HepG2 (cell line): ENCODE results near the gene RMND5A. TPM values are rescaled to one million over a fixed set of nuclear protein-coding genes. Genes with fewer than 3 reads are reported as not detected.

Experiments
- ARHGAP35 ChIP-seq: sonication (generic); formaldehyde crosslinking; IDR thresholded peaks from 2 replicates; pipeline ENCODE4 v1.9.0; 2022; ENCODE audit warnings: mild to moderate bottlenecking, inconsistent platforms, moderate library complexity, missing genetic modification reagents, borderline replicate concordance
- BHLHE40 ChIP-seq: IDR thresholded peaks from 2 replicates; pipeline ENCODE4 v1.6.1; 2011; ENCODE audit warnings: low read length, improper control_type of control experiment
- E2F1 ChIP-seq: sonication (generic); formaldehyde crosslinking; IDR thresholded peaks from 2 replicates; pipeline ENCODE4 v1.5.0; 2020; ENCODE audit warnings: missing genetic modification reagents
- E2F5 ChIP-seq: sonication (generic); formaldehyde crosslinking; conservative IDR thresholded peaks from 2 replicates; pipeline ENCODE4 v1.4.0; 2020; ENCODE audit warnings: missing genetic modification reagents
- ETV6 ChIP-seq: sonication (generic); formaldehyde crosslinking; conservative IDR thresholded peaks from 2 replicates; pipeline ENCODE4 v1.4.0; 2020; ENCODE audit warnings: missing genetic modification reagents
- FOXO1 ChIP-seq: sonication (generic); formaldehyde crosslinking; IDR thresholded peaks from 2 replicates; pipeline ENCODE4 v1.4.0; 2020; ENCODE audit warnings: missing genetic modification reagents
- GATAD1 ChIP-seq: IDR thresholded peaks from 2 replicates; pipeline ENCODE4 v1.6.1; 2016; ENCODE audit warnings: missing genetic modification reagents, missing compliant biosample characterization
- KDM3A ChIP-seq: IDR thresholded peaks from 2 replicates; pipeline ENCODE4 v1.6.1; 2018; ENCODE audit warnings: low read depth, missing compliant biosample characterization
- MYC ChIP-seq: sonication (generic); formaldehyde crosslinking; IDR thresholded peaks from 2 replicates; pipeline ENCODE4 v1.9.0; 2021; ENCODE audit warnings: missing genetic modification reagents, borderline replicate concordance
- NFYB ChIP-seq: sonication (generic); formaldehyde crosslinking; IDR thresholded peaks from 2 replicates; pipeline ENCODE4 v1.4.0; 2020; ENCODE audit warnings: missing genetic modification reagents
- PHF8 ChIP-seq: sonication (generic); formaldehyde crosslinking; IDR thresholded peaks from 2 replicates; pipeline ENCODE4 v1.5.0; 2020; ENCODE audit warnings: missing genetic modification reagents
- POLR2AphosphoS5 ChIP-seq: IDR thresholded peaks from 2 replicates; pipeline ENCODE4 v1.6.1; 2012; ENCODE audit warnings: low read depth, low read length
- RFX5 ChIP-seq: IDR thresholded peaks from 2 replicates; pipeline ENCODE4 v1.6.1; 2011; ENCODE audit warnings: low read depth, low read length, improper control_type of control experiment
- SP5 ChIP-seq: IDR thresholded peaks from 2 replicates; pipeline ENCODE4 v1.6.1; 2016; ENCODE audit warnings: low read depth, borderline replicate concordance
- TFE3 ChIP-seq: IDR thresholded peaks from 2 replicates; pipeline ENCODE4 v1.6.1; 2016
- ZBTB10 ChIP-seq: sonication (generic); formaldehyde crosslinking; IDR thresholded peaks from 2 replicates; pipeline ENCODE4 v1.4.0; 2020; ENCODE audit warnings: missing genetic modification reagents, borderline replicate concordance
- ZFP91 ChIP-seq: sonication (generic); formaldehyde crosslinking; IDR thresholded peaks from 2 replicates; pipeline ENCODE4 v1.9.0; 2022; ENCODE audit warnings: missing genetic modification reagents, mild to moderate bottlenecking, borderline replicate concordance
- ZNF501 ChIP-seq: sonication (generic); formaldehyde crosslinking; IDR thresholded peaks from 2 replicates; pipeline ENCODE4 v1.5.1; 2020; ENCODE audit warnings: mild to moderate bottlenecking, moderate library complexity, missing genetic modification reagents
- ZNF639 ChIP-seq: conservative IDR thresholded peaks from 2 replicates; pipeline ENCODE4 v1.6.1; 2018; ENCODE audit warnings: missing genetic modification reagents
- polyA plus RNA-seq, 8 experiments: library from polyadenylated mRNA; depleted of rRNA in 3 of 8; stranded (reverse) in 7 of 8; unstranded in 1 of 8; fragments of >200 nt; fragmentation: Illumina TruSeq in 4 of 8; extraction: Trizol in 4 of 8; gene quantifications; 2 replicates each; pipeline versions ENCODE4 v1.2.1 to v1.2.3, GENCODE V29; 2011 to 2016; ENCODE audit warnings: low read depth in 4 of 8, missing spikeins in 1 of 8, mixed read lengths in 1 of 8; ENCODE audit not compliant: insufficient read depth in 1 of 8
- total RNA-seq, 5 experiments: library from RNA; depleted of rRNA; stranded (reverse); fragments of >200 nt; fragmentation: Illumina TruSeq; extraction: Trizol; gene quantifications; 2 replicates each; pipeline ENCODE4 v1.2.3, GENCODE V29; 2016; ENCODE audit warnings: low read depth in 1 of 5

Gene RMND5A
- total and polyA plus RNA-seq, 2 of the 13 experiments (the other 11 are each of a cell fraction or from before 2014, with no cell fraction given), result 31.0 to 66.4 TPM

- TF ChIP-seq TFE3 (CRISPR knock-in tag), result 0 out of 2 replicates have a peak, but pooled peaks have one; percentile 30
- TF ChIP-seq ZBTB10 (CRISPR knock-in tag), result 0 out of 2 replicates have a peak, but pooled peaks have one; percentile 51
- TF ChIP-seq RFX5, result peak; percentile 77; the same call in 1 of the 2 replicates
- 0 out of 2 replicates have a peak, but pooled peaks have one; percentile 17 for TF ChIP-seq ARHGAP35 (CRISPR knock-in tag)
- TF ChIP-seq KDM3A (CRISPR knock-in tag), result peak; percentile 45; the same call in 1 of the 2 replicates
- TF ChIP-seq E2F1, result 0 out of 2 replicates have a peak, but pooled peaks have one; percentile 51
- TF ChIP-seq NFYB (CRISPR knock-in tag), result peak; percentile 88
- TF ChIP-seq ZNF639, result peak; percentile 70; the same call in 1 of the 2 replicates
- peak; percentile 53 for TF ChIP-seq MYC
- TF ChIP-seq PHF8 (CRISPR knock-in tag), result peak; percentile 73
- 0 out of 2 replicates have a peak, but pooled peaks have one; percentile 20 for TF ChIP-seq ETV6 (CRISPR knock-in tag)
- TF ChIP-seq GATAD1 (CRISPR knock-in tag), result peak; percentile 64
- TF ChIP-seq FOXO1 (CRISPR knock-in tag), result peak; percentile 62
- peak; percentile 70 for TF ChIP-seq BHLHE40
- TF ChIP-seq POLR2AphosphoS5, result peak; percentile 55
- TF ChIP-seq SP5 (CRISPR knock-in tag), result peak; percentile 91
- TF ChIP-seq ZFP91 (CRISPR knock-in tag), result peak; percentile 29; the same call in 1 of the 2 replicates
- TF ChIP-seq E2F5 (CRISPR knock-in tag), result peak; percentile 32; the same call in 1 of the 2 replicates
- TF ChIP-seq ZNF501 (CRISPR knock-in tag), result 0 out of 2 replicates have a peak, but pooled peaks have one; percentile 44
These were observed at the start of gene RMND5A (continued) for GRCh38 chr2:86719637-86720539.
